ENCODE data around the gene ALCAM.

Gene ALCAM

GRCh38 chr3:105582015-105582414 lies 215.3 kb downstream of the ALCAM start:
- TF ChIP-seq CSDC2 (CRISPR knock-in tag; IDR thresholded peaks at IDR 0.05) (no peak), TCF4 (CRISPR knock-in tag; IDR thresholded peaks at IDR 0.05; ENCODE audit: borderline replicate concordance) (no peak), OSR1 (CRISPR knock-in tag; IDR thresholded peaks at IDR 0.05) (no peak), SNAI2 (CRISPR knock-in tag; IDR thresholded peaks at IDR 0.05) (no peak), ZNF8 (CRISPR knock-in tag; IDR thresholded peaks at IDR 0.05) (no peak), PPARA (CRISPR knock-in tag; IDR thresholded peaks at IDR 0.05; ENCODE audit: borderline replicate concordance) (no peak), RARB (CRISPR knock-in tag; IDR thresholded peaks at IDR 0.05) (no peak), PATZ1 (CRISPR knock-in tag; IDR thresholded peaks at IDR 0.05; ENCODE audit: borderline replicate concordance) (no peak), ARNTL (CRISPR knock-in tag; IDR thresholded peaks at IDR 0.05; ENCODE audit: borderline replicate concordance, low read depth) (no peak), ZNF70 (CRISPR knock-in tag; IDR thresholded peaks at IDR 0.05) (no peak), ESRRG (CRISPR knock-in tag; IDR thresholded peaks at IDR 0.05) (no peak), ZFP30 (CRISPR knock-in tag; IDR thresholded peaks at IDR 0.05) (no peak), CSRNP3 (CRISPR knock-in tag; IDR thresholded peaks at IDR 0.05) (no peak), ISL1 (CRISPR knock-in tag; IDR thresholded peaks at IDR 0.05) (no peak), ZNF565 (CRISPR knock-in tag; conservative IDR thresholded peaks at IDR 0.05; ENCODE audit: low read depth) (no peak), GLIS3 (CRISPR knock-in tag; IDR thresholded peaks at IDR 0.05) (no peak), CREB5 (CRISPR knock-in tag; IDR thresholded peaks at IDR 0.05; ENCODE audit: low read depth) (no peak)
- ATAC-seq: no peak

- ATAC-seq: no peak
- TF ChIP-seq CREB5 (CRISPR knock-in tag; IDR thresholded peaks at IDR 0.05; ENCODE audit: low read depth) (no peak), ZNF70 (CRISPR knock-in tag; IDR thresholded peaks at IDR 0.05) (no peak), ISL1 (CRISPR knock-in tag; IDR thresholded peaks at IDR 0.05) (no peak)
Measured at GRCh38 chr3:105584003-105584790, 217.5 kb downstream of the ALCAM start.

GRCh38 chr3:105593315-105593714 lies 226.6 kb downstream of the ALCAM start:
- ATAC-seq: no peak
- TF ChIP-seq PPARA (CRISPR knock-in tag; IDR thresholded peaks at IDR 0.05; ENCODE audit: borderline replicate concordance) (no peak), SNAI2 (CRISPR knock-in tag; IDR thresholded peaks at IDR 0.05) (no peak), CSDC2 (CRISPR knock-in tag; IDR thresholded peaks at IDR 0.05) (no peak), TOX (CRISPR knock-in tag; IDR thresholded peaks at IDR 0.05; ENCODE audit: borderline replicate concordance) (no peak), ISL1 (CRISPR knock-in tag; IDR thresholded peaks at IDR 0.05) (no peak), CSRNP3 (CRISPR knock-in tag; IDR thresholded peaks at IDR 0.05) (no peak), PATZ1 (CRISPR knock-in tag; IDR thresholded peaks at IDR 0.05; ENCODE audit: borderline replicate concordance) (no peak), ZC3H10 (CRISPR knock-in tag; IDR thresholded peaks at IDR 0.05) (no peak), RARB (CRISPR knock-in tag; IDR thresholded peaks at IDR 0.05) (no peak), ZNF8 (CRISPR knock-in tag; IDR thresholded peaks at IDR 0.05) (no peak), OSR1 (CRISPR knock-in tag; IDR thresholded peaks at IDR 0.05) (no peak)

Measured in SK-N-SH treated with all-trans-retinoic acid at 6 μM for 48 hours (cell line).